ENCODE results near the gene TBL1XR1.
A peak's percentile ranks its signal among the peaks of the same experiment; 100 is the strongest.
"Not testable (repeated sequence)": the region's sequence is repeated elsewhere in the genome, so short reads cannot be mapped to it uniquely, and the experiment has no call there.

The TBL1XR1 gene

DNA sequence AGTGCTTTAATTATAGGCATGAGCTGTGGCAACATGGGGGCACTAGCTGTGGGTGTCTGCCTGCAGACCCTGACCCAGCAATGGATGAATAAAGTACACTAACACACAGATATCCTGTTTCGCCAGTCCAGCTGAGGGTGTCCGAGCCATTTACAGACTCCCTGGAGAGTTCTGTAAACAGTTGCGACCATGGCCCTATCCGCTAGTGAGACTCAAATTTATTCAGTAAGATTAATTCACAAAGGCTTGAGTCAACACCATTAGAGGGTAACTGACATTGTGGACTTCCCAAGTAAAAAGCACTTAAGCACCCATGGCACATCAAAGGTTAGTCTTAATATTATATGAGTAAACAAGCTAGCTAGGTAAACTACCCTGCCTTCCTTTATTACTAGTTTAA lies 161.6 kb downstream of the TBL1XR1 start:
- H3K9ac ChIP-seq (ENCODE audit: low read length) = no peak overlapping the region
- H3K36me3 ChIP-seq (ENCODE audit: control insufficient read depth, insufficient read depth, low read length, severe bottlenecking) = peaks cover 66% of the 10 kb centered on the region
- H3K4me3 ChIP-seq (ENCODE audit: low read length) = no peak overlapping the region
- H3K4me1 ChIP-seq (ENCODE audit: control insufficient read depth, insufficient read depth, low read length) = peaks cover 20% of the 10 kb centered on the region
- no peak for DNase-seq (ENCODE audit: low read depth)
- no peaks in the 10 kb centered on the region for H3K9me3 ChIP-seq (ENCODE audit: control insufficient read depth, low read length)
- H3K27me3 ChIP-seq (replicated peaks; ENCODE audit: control insufficient read depth, insufficient read depth, low read length) = no peaks in the 10 kb centered on the region

DNA sequence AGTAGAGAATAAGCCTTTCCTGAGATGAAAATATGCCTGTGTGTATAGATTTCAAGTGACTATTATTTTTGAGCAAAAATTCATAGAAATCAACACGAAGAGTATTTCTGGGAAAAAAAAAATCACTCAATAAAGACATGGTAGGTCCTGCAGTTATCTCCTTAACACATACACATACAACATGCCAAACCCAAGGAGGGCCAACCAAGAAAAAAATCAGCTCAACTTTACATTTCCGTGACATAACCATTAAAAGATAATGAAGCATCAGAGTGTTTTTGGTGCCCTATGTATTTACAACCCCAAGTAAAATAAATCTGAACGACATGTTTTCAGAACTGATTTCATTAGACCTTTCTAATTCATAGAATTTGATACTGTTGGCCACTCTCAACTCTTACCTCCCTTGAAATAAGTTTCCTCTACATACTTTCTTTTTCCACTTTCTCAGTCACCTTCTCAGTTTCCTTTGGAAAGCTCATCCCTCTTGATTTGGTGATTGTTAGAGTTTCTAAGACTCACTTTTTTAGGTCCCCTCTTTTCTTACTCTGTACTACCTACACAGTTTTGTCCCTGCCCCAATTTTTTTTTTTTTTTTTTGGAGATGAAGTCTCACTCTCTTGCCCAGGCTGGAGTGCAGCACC lies 162.3 kb downstream of the TBL1XR1 start:
- Histone ChIP-seq H3K4me3 (ENCODE audit: low read length) (no peak overlapping the region), H3K27me3 (replicated peaks; ENCODE audit: control insufficient read depth, insufficient read depth, low read length) (no peaks in the 10 kb centered on the region), H3K9me3 (ENCODE audit: control insufficient read depth, low read length) (no peaks in the 10 kb centered on the region), H3K36me3 (ENCODE audit: control insufficient read depth, insufficient read depth, low read length, severe bottlenecking) (peaks cover 73% of the 10 kb centered on the region), H3K4me1 (ENCODE audit: control insufficient read depth, insufficient read depth, low read length) (peaks cover 13% of the 10 kb centered on the region), H3K9ac (ENCODE audit: low read length) (no peak overlapping the region)
- no peak for DNase-seq (ENCODE audit: low read depth)

DNA sequence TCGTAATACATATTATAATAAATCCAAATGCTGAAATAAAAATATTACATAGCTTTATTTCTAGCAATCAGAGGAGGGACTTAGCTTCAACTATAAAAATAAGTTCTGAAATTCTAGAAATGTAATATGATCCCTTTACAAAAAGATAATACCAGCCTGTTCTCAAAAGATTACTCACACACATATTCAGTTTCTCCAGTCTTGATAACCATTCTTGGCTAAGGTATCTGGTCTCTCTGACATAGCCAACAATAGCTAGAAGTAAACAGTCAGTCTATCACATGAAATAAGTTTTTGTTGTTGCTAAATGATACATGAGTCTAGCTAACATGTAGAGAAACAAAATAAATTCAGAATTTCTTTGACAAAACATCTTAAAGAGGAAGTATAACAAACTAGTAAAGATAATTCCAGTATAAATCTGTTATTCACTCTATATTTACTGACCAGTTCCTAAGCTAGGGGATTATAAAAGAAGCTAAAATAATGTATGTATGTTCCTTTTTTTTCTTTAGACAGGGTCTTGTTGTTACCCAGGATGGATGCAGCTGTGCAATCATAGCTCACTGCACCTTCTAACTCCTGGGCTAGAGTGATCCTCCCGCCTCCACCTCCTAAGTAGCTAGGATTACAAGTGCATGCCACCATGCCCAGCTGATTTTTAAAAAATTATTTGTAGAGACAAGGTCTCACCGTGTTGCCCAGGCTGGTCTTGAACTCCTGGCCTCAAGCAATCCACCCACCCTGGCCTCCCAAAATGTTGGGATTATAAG lies 170.6 kb downstream of the TBL1XR1 start:
- Histone ChIP-seq H3K36me3 (ENCODE audit: control insufficient read depth, insufficient read depth, low read length, severe bottlenecking) (peaks cover 68% of the 10 kb centered on the region), H3K9ac (ENCODE audit: low read length) (no peak overlapping the region), H3K9me3 (ENCODE audit: control insufficient read depth, low read length) (no peaks in the 10 kb centered on the region), H3K27me3 (replicated peaks; ENCODE audit: control insufficient read depth, insufficient read depth, low read length) (no peaks in the 10 kb centered on the region), H3K4me3 (ENCODE audit: low read length) (no peak overlapping the region), H3K4me1 (ENCODE audit: control insufficient read depth, insufficient read depth, low read length) (peaks cover 15% of the 10 kb centered on the region)
- peak; percentile 48 for DNase-seq (ENCODE audit: low read depth)

DNA sequence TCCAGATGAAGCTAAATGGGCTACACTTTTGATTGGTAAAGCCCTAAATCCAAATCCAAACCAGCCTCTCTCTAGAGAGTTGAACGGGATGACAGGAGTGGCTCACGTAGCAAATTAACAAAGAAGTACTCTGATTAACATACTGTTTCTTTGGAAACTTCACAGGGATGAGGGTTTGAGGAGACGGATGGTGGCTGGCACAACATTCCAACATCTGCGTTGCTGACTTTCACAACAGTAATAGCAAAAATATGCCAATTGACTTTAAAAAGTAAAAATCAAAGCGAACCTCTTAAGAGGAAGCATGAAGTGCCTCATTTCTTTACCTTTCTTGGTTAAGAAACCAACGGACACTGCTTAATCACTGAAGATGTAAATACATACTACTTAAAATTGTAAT lies 181.4 kb downstream of the TBL1XR1 start:
- Histone ChIP-seq H3K4me1 (ENCODE audit: control insufficient read depth, insufficient read depth, low read length) (no peaks in the 10 kb centered on the region), H3K4me3 (ENCODE audit: low read length) (no peak overlapping the region), H3K9me3 (ENCODE audit: control insufficient read depth, low read length) (no peaks in the 10 kb centered on the region), H3K9ac (ENCODE audit: low read length) (no peak overlapping the region), H3K36me3 (ENCODE audit: control insufficient read depth, insufficient read depth, low read length, severe bottlenecking) (peaks cover 23% of the 10 kb centered on the region), H3K27me3 (replicated peaks; ENCODE audit: control insufficient read depth, insufficient read depth, low read length) (no peaks in the 10 kb centered on the region)
- peak; percentile 8 for DNase-seq (ENCODE audit: low read depth)

DNA sequence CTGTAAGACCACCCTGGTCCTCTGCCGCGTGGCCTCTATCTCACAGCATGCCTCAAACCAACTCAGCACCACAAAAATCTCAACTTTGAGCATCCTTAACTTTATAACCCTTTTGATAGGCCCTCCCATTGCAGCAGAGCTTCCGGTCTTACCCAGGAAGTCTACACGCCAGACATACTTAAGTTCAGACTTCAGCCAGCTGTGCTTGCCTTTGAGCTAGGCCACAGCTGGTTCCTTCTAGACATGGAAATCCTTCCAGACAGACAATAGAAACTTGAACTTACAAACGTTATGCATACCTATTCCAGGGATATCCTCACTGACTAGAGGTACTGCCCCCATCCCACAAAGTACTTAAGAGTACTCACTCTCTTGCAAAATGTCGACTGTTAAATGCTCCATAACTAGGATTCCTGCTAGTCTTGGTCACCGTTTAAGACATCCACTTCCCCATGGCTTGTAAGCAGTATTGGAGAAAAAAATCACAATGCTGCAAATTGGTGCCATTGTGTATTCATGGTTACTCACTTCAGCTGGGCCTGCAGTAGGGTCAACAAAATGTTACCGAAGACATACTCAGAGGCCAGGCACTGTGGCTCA lies 183.5 kb downstream of the TBL1XR1 start:
- DNase-seq (ENCODE audit: low read depth) = no peak
- Histone ChIP-seq H3K9ac (ENCODE audit: low read length) (no peak overlapping the region), H3K4me1 (ENCODE audit: control insufficient read depth, insufficient read depth, low read length) (no peaks in the 10 kb centered on the region), H3K9me3 (ENCODE audit: control insufficient read depth, low read length) (no peaks in the 10 kb centered on the region), H3K4me3 (ENCODE audit: low read length) (no peak overlapping the region), H3K36me3 (ENCODE audit: control insufficient read depth, insufficient read depth, low read length, severe bottlenecking) (peaks cover 12% of the 10 kb centered on the region), H3K27me3 (replicated peaks; ENCODE audit: control insufficient read depth, insufficient read depth, low read length) (no peaks in the 10 kb centered on the region)

DNA sequence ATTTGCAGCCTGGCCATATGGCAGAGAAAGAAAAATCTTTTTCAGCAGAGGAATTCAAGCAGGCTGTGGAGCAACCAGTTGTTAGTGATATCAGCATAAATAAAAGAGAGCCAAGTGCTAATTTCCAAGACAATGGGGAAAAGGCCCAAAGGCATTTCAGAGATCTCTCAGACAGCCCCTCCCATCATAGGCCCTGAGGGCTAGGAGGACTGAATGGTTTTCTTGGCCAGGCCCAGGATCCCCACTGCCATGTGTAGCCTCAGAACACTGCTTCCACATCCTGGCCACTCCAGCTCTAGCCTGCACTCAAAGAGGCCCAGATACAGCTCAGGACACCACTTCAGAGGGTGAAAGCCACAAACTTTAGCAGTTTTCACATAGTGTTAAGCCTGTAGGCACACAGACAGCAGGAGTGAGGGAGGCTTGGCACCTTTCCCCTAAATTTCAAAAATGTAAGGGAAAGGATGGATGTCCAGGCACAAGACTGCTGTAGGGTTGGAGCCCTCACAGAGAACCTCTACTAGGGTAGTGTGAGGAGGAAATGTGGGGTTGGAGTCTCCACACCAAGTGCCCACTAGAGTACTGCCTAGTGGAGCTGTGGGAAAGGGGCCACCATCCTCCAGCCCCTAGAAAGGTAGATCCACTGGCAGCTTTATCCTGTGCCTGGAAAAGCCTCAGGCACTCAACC lies 191.4 kb downstream of the TBL1XR1 start:
- DNase-seq (ENCODE audit: low read depth) = peak; percentile 10
- no peak overlapping the region for H3K9ac ChIP-seq (ENCODE audit: low read length)
- H3K4me3 ChIP-seq (ENCODE audit: low read length) = no peak overlapping the region
- H3K4me1 ChIP-seq (ENCODE audit: control insufficient read depth, insufficient read depth, low read length) = no peaks in the 10 kb centered on the region
- H3K27me3 ChIP-seq (replicated peaks; ENCODE audit: control insufficient read depth, insufficient read depth, low read length) = no peaks in the 10 kb centered on the region
- peaks cover 13% of the 10 kb centered on the region for H3K9me3 ChIP-seq (ENCODE audit: control insufficient read depth, low read length)
- peaks cover 6% of the 10 kb centered on the region for H3K36me3 ChIP-seq (ENCODE audit: control insufficient read depth, insufficient read depth, low read length, severe bottlenecking)

DNA sequence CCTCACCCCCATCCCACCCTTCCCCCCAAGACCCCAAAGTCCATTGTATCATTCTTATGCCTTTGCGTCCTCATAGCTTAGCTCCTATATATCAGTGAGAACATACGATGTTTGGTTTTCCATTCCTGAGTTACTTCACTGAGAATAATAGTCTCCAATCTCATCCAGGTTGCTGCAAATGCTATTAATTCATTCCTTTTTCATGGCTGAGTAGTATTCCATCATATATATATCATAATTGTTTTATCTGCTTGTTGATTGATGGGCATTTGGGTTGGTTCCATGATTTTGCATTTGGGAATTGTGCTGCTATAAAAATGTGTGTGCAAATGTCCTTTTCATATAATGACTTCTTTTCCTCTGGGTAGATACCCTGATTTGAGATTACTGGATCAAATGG lies 197.1 kb downstream of the TBL1XR1 start:
- not testable (repeated sequence) for H3K4me3 ChIP-seq (ENCODE audit: low read length); H3K4me1 ChIP-seq (ENCODE audit: control insufficient read depth, insufficient read depth, low read length); H3K9me3 ChIP-seq (ENCODE audit: control insufficient read depth, low read length); H3K36me3 ChIP-seq (ENCODE audit: control insufficient read depth, insufficient read depth, low read length, severe bottlenecking); DNase-seq (ENCODE audit: low read depth); H3K9ac ChIP-seq (ENCODE audit: low read length); H3K27me3 ChIP-seq (replicated peaks; ENCODE audit: control insufficient read depth, insufficient read depth, low read length)

DNA sequence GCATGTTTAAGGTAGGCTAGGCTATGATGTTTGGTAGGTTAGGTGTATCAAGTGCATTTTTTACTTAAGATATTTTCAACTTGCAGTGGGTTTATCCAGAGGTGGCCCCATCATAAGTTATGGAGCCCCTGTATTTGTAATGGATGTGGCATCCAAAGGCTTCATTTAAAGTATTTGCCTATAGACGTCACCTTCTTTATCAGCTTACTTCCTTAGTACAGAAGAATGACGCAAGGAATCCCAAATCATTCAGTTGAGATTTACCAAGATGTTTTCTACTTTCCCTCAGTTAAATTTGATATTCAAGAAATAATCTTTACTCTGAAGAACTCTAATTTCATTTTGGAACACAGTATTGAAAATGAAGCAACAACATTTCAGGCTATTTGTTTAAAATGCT lies 201.3 kb downstream of the TBL1XR1 start:
- Histone ChIP-seq H3K4me1 (ENCODE audit: control insufficient read depth, insufficient read depth, low read length) (peaks cover 5% of the 10 kb centered on the region), H3K27me3 (replicated peaks; ENCODE audit: control insufficient read depth, insufficient read depth, low read length) (no peaks in the 10 kb centered on the region), H3K9ac (ENCODE audit: low read length) (no peak overlapping the region), H3K9me3 (ENCODE audit: control insufficient read depth, low read length) (no peaks in the 10 kb centered on the region), H3K36me3 (ENCODE audit: control insufficient read depth, insufficient read depth, low read length, severe bottlenecking) (no peaks in the 10 kb centered on the region), H3K4me3 (ENCODE audit: low read length) (no peak overlapping the region)
- no peak for DNase-seq (ENCODE audit: low read depth)

DNA sequence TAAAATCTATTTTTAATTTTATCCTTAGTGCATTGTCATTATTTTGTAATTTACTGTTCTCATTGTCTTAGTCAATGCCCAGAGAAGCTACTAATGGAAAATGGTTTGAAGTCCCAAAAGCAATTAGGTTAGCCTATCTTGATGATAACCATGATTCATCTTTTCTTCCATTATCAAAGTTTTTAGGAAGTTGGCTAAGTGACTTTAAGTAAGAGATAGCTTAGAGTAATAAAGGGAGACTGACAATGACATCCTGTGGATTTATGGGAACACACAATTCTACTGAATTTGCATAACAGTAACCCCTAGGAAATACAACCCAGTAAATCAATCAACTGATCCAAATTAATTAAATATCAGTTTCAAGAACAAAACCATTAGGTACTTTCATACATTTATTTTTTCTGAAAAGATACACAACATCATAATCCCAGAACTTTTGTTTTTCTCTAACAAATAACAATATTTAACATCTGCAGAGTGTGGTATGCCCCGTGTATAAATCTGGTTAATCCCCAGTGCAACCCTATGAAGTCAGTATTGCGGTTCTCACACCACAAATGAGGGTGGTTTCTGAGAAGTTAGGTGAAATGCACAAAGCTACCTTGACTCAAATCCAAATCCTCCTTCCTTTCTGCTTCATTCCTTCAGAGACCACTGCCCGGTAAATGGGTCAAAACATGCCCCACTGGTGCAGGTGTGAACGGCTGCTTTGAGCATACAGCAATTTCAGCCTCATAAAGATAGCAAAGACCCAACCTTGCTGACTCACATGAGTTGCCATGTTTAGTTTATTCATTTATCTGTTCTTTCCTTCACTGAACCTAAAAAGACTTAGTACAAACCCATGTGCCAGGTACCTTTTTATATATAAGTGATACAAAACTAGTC lies 202.1 kb downstream of the TBL1XR1 start:
- H3K36me3 ChIP-seq (ENCODE audit: control insufficient read depth, insufficient read depth, low read length, severe bottlenecking) = no peaks in the 10 kb centered on the region
- H3K27me3 ChIP-seq (replicated peaks; ENCODE audit: control insufficient read depth, insufficient read depth, low read length) = no peaks in the 10 kb centered on the region
- no peak overlapping the region for H3K9ac ChIP-seq (ENCODE audit: low read length)
- no peak for DNase-seq (ENCODE audit: low read depth)
- no peaks in the 10 kb centered on the region for H3K9me3 ChIP-seq (ENCODE audit: control insufficient read depth, low read length)
- peaks cover 5% of the 10 kb centered on the region for H3K4me1 ChIP-seq (ENCODE audit: control insufficient read depth, insufficient read depth, low read length)
- no peak overlapping the region for H3K4me3 ChIP-seq (ENCODE audit: low read length)

DNA sequence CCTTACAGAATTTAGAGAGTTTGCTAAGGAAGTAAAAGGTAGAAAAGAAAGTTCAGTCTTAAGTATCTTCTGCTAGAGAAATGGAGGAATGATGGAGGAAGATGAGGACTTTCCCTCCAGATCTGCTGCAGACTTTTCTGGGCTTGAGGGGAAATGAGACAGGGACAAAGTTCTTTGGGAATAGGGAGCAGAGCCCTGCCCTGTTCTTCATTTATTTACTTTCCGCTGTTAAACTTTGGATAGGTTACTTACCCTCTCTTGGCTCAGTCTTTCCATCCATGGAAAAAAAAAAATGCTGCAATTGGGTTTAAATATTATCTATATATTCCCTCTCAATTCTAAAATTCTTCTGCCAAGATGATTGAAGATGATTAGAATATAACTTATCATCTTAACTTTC lies 202.9 kb downstream of the TBL1XR1 start:
- no peak for DNase-seq (ENCODE audit: low read depth)
- Histone ChIP-seq H3K27me3 (replicated peaks; ENCODE audit: control insufficient read depth, insufficient read depth, low read length) (no peaks in the 10 kb centered on the region), H3K9ac (ENCODE audit: low read length) (no peak overlapping the region), H3K4me1 (ENCODE audit: control insufficient read depth, insufficient read depth, low read length) (peaks cover 5% of the 10 kb centered on the region), H3K36me3 (ENCODE audit: control insufficient read depth, insufficient read depth, low read length, severe bottlenecking) (no peaks in the 10 kb centered on the region), H3K4me3 (ENCODE audit: low read length) (no peak overlapping the region), H3K9me3 (ENCODE audit: control insufficient read depth, low read length) (no peaks in the 10 kb centered on the region)

Data from adipocyte (in vitro differentiated cells).